D721Med (cell line): ENCODE results near the gene LRP8.

ENCODE experiments used
- DNase-seq: peaks from one replicate; pipeline ENCODE4 v3.0.0; 2011; ENCODE audit warnings: low spot score; ENCODE audit not compliant: insufficient read length
- FAIRE-seq: peaks from 2 replicates; lab custom pipeline; 2011; peaks lifted over from hg19 to GRCh38; lab: Jason Lieb, UNC
- CTCF ChIP-seq: IDR thresholded peaks from 2 replicates; pipeline ENCODE4 v1.5.1; 2012; ENCODE audit warnings: mild to moderate bottlenecking, control low read depth; ENCODE audit not compliant: insufficient read depth; ENCODE audit errors: missing control alignments

LRP8 gene

GRCh38 chr1:53316424-53316765 is 11.5 kb downstream of the LRP8 start:
- no peak for DNase-seq
- no peak for FAIRE-seq
- TF ChIP-seq CTCF, result no peak

GRCh38 chr1:53315456-53316423 is 12.1 kb downstream of the LRP8 start:
- DNase-seq (no peak), FAIRE-seq (no peak)
- no peak for TF ChIP-seq CTCF

- no peak for FAIRE-seq
- no peak for DNase-seq
- TF ChIP-seq CTCF, result no peak
These were observed 12.8 kb downstream of the LRP8 start for GRCh38 chr1:53315046-53315445.

- no peak for FAIRE-seq
- DNase-seq, result no peak
- TF ChIP-seq CTCF, result no peak
These were observed 13.3 kb downstream of the LRP8 start for GRCh38 chr1:53314606-53315005.

- no peak for TF ChIP-seq CTCF
- FAIRE-seq, result no peak
- no peak for DNase-seq
These were observed 13.8 kb downstream of the LRP8 start for GRCh38 chr1:53314096-53314495.

- DNase-seq (no peak), FAIRE-seq (no peak)
- no peak for TF ChIP-seq CTCF
These were observed 14.3 kb downstream of the LRP8 start for GRCh38 chr1:53313556-53313955.

- FAIRE-seq (no peak), DNase-seq (no peak)
- TF ChIP-seq CTCF, result no peak
These were observed 16.1 kb downstream of the LRP8 start for GRCh38 chr1:53311702-53312305.
